GM19452 (cell line): ENCODE measurements around the gene SCN1A.
A peak's percentile ranks its signal among the peaks of the same experiment; 100 is the strongest.
"Not testable (repeated sequence)": the region's sequence is repeated elsewhere in the genome, so short reads cannot be mapped to it uniquely, and the experiment has no call there.

Experiments used
- ATAC-seq: cut with Tn5 transposase; IDR thresholded peaks from one replicate; pipeline ENCODE4 v1.9.1; 2021; ENCODE audit not compliant: unreplicated experiment

SCN1A gene

DNA sequence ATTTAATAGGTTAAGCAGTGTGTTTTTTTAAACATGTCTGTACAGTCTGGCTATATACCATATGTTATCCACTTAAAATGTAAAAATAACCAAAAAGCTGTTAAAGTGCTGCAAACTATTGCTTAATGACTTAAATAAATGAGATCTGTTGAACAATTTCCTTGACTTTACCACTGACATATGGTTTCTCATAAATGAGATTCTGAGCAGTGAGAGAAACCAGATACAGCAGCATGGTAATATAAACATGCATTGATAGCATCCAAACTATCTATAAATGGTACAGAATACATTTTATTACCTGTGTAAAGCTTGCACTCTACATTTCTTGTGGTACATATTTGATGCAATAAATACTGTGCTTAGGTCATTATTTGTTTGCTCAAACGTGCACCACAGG, 138.0 kb downstream of the SCN1A start:
- no peak for ATAC-seq

DNA sequence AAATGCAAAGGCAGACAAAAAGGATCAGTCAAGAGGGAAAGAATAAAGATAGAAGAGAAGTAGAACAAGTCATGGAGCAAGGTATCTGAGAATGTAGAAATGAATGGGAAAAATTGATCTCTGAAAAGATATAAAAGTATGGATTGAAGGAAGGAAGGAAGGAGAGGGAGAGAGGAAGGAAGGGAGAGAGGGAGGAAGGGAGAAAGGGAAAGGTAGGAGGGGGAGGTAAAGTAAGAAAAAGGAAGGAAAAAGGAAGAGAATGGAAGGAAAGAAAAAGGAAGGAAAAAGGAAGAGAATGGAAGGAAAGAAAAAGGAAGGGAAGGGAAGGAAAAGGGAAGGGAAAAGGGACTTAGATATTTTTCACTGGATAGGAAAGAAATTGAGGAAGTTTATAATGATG, 142.7 kb downstream of the SCN1A start:
- ATAC-seq, result no peak

DNA sequence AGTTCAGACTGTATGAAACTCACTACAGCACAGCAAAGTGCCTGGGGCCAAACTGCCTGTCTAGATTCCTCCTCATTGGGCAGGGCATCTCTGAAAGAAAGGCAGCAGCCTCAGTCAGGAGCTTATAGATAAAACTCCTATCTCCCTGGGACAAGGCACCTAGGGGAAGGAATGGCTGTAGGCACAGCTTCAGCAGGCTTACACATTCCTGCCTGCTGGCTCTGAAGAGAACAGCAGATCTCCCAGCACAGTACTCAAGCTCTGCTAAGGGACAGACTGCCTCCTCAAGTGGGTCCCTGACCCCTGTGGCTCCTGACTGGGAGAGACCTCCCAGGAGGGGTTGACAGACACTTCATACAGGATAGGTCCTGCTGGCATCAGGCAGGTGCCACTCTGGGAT, 155.7 kb downstream of the SCN1A start:
- ATAC-seq, result not testable (repeated sequence)

DNA sequence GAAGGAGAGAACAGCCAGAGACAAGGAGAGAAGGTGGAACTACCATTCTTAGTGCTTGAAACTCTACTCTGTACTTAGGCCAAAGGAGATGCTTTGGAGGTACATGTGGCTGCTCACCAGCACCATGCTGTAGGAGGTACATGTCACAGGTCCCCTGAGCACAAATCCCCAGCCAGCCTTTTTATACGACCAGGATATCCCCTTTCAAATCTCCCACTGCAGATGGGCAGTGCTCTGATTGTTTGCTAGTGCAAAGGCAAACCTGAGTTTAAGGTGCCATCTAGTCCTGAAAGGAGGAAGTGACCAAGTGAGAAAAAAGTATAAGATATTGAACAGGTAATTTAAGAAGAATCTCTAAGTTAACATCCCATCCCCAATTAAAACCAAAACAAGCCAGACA, 157.2 kb downstream of the SCN1A start:
- ATAC-seq, result no peak

DNA sequence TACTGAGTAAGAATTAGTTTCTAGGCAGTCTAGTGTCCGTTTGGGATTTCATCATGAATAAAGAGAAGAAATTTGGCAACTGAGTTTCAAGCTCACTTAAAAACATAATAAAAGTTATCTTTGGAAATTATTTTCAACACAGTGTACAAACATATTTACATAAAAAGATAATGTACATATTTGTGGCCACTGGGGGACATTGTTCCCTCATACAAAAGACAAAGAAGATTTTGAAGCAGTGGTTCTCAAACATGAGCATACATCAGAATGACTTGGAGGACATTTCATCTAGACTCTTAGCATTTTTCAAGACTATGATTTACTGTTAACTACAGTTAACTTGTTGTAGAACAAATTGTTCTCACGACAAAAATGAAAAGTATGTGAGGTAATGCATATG, 158.6 kb downstream of the SCN1A start:
- ATAC-seq, result no peak

DNA sequence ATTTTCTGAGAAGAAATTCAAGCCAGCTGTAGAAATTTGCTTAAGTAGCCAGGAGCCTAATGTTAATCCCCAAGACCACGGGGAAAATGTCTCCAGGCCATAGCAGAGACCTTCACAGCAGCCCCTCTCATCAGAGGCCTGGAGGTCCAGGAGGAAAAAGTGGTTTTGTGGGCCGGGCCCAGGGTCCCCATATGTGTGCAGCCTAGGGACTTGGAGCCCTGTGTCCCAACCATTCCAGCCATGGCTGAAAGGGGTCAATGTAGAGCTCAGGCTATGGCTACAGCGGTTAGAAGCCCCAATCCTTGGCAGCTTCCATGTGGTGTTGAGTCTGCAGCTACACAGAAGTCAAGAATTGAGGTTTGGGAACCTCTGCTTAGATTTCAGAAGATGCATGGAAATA, 160.1 kb downstream of the SCN1A start:
- no peak for ATAC-seq

DNA sequence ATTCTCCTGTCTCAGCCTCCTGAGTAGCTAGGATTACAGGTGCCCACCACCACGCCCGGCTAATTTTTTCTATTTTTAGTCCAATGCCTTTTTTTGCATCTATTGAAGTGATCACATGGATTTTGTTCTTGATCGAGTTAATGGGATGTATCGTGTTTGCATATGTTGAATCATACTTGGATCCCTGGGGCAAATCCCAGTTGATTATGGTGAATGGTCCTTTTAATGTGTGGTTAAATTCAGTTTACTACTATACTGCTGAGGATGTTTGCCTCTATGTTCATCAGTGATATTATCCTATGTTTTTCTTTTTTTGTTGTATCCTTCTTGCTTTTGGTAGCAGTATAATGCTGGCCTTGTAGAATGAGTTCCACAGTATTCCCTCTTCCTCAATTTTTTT, 166.0 kb downstream of the SCN1A start:
- no peak for ATAC-seq

DNA sequence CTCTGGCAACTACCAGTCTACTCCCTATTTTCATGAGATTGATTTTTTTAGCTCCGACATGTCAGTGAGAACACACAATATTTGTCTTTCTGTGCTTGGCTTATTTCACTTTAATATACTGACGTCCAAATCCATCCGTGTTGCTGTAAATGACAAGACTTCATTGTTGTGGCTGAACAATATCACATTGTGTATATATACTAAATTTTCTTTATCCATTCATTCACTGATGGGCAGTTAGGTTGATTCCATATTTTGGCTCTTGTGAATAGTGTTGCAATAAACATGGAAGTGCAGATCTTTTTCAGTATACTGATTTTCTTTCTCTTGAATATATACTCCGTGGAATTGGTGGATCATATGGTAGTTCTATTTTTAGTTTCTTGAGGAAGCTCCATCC, 168.4 kb downstream of the SCN1A start:
- ATAC-seq, result no peak

DNA sequence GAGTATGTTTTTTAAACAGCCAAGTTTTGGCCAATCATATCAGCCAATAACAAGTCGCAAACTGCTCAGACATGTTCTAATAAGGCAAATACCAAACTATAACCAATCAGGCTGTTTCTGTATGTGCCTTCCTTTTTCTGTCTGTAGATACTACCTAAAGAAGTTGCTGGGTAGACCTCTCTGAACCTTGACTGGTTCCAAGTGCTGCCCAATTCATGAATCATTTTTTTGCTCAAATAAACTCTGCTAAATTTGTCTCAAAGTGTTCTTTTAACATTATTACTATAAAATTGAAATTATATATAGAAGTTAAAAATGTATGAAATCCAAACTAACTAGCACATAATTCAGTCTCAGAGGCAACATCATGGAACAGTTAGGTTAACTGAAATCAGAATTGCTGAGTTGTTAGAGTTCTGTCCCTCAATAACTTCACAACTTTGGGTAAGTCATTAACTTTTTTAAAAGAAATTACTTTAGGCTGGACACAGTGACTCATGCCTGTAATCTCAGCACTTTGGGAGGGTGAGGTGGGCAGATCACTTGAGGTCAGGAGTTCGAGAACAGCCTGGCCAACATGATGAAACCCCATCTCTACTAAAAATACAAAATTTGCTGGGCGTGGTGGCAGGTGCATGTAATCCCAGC, 169.4 kb downstream of the SCN1A start:
- ATAC-seq, result no peak

DNA sequence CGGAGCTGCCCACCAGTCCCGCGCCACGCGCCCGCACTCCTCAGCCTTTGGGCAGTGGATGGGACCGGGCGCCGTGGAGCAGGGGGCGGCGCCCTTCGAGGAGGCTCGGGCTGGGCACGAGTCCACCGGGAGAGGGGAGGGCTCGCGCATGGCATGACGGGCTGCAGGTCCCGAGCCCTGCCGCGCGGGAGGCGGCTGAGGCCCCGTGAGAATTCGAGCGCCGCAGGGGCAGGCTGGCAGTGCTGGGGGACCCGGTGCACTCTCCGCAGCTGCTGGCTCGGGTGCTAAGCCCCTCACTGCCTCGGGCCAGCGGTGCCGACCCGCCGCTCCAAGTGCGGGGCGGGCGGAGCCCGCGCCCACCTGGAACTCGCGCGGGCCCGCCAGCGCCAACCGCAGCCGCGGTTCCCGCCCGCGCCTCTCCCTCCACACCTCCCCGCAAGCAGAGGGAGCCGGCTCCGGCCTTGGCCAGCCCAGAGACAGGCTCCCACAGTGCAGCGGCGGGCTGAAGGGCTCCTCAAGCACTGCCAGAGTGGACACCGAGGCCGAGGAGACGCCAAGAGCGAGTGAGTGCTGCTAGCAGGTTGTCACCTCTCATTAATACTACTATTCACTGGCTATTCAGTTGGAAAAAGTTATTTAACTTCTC, 170.7 kb downstream of the SCN1A start:
- no peak for ATAC-seq

DNA sequence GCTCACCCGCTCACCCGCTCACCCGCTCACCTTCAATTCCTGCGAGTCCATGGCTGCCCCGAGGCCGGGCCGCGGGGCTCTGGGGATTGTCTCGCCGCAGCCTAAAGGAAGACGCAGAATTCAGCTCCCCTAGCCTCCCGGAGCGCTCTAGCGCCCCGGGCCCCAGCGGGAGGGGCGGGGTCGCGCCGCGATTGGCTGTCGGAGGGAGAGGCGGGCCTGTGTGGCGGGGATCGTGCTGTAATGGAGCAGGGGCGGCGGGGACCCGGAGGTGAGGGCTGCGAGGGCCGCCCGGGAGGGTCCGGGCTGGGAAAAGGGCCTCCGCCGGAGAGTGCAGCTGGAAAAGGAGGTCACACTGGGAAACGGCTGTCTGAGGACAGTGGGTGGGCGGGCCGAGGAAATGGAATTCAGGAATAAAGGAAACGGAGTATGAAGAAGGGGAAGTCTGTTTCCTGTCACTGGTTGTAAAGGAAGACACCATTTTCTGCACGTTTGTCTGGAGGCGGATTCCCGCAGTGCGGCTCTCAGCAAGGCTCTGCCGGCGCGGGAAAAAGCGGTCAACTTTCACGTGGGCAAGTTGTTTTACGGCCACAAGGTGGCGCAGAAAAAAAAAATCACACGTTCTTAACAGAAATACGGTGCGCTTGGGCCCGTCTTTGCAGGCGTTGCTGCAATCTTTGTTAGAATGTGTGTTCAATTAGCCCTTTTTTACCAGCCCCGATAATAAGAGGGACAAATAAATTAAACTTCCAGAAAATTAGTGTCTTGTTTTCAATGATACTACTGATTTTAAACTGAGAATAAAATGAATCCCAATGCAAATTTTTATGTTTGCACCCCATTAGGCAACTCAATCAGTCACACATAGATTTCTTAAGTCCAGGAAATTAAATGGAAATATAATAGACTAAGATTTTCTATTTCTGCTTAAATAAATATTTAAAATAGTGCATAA, 173.9 kb downstream of the SCN1A start, which contains the start of gene TTC21B:
TTC21B (minus strand) TSS at position 122 of the 952 bp plus-strand sequence; CDS start at position 51, 71 bp downstream.
- ATAC-seq, result peak; percentile 97

DNA sequence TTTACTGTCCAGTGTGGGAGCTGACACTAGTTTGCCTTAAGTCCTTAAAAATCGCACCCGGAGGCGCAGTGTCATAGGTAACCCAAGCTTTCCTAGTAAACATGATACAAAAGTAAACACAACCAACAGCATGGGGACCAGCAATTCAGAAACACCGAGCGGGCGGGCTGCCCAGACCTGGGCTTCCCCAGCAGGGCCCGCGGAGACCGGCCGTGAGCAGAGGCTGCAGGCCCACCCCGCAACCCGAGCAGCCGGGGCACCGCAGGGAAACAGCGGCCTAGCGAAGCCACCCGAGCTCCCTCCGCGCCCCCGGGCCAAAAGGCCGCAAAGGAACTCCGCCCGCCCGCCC, 174.5 kb downstream of the SCN1A start:
- ATAC-seq, result peak; percentile 35

DNA sequence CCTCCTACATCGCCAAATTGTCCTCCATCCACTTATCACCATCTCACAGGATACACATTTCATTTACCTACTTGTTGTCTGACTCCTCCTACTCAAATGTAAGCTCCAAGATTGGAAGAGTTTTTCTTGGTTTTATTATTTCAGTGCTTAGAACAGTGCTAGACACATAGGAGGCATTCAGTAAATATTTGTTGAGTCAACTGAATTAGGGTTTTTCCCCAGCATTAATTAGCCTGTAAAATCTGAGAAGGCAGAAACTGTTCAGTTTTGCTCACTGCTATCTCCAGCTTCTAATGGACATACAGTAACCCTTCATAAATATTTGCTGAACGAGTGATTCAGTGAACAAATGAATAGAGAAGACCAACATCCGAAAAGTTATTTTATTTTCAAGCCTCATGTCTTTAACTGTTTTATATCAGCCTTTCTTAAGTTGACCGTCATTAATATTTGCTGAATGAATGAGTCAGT, 175.0 kb downstream of the SCN1A start:
- no peak for ATAC-seq

DNA sequence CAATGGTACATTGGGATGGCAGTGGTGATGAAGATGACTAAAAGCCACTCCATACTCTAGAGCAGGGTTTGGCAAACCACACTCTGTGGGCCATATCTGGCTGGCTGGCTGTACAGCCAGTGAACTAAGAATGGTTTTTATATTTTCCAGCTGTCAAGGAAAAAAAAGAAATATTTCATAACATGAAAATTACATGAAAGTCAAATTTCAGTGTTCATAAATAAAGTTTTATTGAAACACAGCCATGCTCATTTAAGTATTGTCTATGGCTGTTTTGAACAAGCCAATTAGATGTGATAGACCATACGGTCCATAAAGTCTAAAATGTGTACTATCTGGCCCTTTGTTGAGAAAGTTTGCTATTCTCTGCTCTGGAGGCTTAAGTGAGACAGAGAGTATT, 175.7 kb downstream of the SCN1A start:
- ATAC-seq, result no peak

DNA sequence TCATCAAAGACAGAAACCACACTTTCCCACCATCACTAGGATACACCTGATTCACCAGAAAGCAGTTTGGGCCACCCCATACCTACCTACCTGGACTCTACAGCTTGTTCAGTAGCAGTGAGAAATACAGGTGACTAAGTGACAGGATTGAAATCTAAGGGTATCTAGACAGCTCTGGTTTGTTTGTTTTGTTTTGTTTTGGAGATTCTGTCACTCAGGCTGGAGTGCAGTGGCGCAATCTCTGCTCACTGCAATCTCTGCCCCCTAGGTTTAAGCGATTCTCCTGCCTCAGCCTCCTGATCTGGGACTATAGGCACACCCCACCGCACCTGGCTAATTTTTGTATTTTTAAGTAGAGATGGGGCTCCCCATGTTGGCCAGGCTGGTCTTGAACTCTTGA, 177.4 kb downstream of the SCN1A start:
- ATAC-seq, result no peak

DNA sequence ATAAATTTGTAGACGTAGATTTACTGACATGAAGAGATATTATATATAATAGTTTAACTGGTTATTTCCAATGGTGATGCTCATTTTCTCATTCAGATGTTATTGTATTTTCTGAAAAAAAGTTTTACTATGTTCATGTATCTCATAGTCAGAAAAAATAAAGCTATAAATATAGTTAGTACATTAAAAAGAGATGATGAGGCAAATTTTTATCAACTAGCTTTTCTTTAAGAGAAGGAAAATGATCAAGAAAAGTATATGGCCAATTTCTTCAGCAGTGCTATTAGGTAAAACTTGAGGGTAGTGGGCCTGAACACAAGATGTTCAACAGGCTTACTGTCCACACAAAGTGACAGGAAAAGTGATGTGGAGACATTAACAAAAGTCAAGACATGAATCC, 186.0 kb downstream of the SCN1A start:
- ATAC-seq, result no peak

DNA sequence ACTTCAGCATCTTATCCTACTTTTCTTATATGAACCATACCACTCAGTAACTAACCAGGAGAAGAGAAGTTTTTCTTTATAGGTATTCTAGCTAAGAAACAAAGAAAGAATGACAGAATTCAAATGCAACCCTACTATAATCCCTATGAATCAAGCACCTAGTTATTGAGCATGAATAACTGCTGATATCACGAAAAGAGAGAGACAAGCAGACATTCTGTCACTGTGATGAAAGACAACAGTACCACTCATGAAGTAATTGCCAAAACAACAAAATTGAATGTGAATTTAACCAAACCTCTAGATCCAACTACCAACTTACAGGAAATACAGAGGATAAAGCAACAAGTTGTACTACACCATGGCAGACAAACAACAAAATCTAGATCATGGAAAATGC, 189.6 kb downstream of the SCN1A start:
- ATAC-seq, result no peak
